ENCODE data around the gene EPAS1.

EPAS1 gene

DNA sequence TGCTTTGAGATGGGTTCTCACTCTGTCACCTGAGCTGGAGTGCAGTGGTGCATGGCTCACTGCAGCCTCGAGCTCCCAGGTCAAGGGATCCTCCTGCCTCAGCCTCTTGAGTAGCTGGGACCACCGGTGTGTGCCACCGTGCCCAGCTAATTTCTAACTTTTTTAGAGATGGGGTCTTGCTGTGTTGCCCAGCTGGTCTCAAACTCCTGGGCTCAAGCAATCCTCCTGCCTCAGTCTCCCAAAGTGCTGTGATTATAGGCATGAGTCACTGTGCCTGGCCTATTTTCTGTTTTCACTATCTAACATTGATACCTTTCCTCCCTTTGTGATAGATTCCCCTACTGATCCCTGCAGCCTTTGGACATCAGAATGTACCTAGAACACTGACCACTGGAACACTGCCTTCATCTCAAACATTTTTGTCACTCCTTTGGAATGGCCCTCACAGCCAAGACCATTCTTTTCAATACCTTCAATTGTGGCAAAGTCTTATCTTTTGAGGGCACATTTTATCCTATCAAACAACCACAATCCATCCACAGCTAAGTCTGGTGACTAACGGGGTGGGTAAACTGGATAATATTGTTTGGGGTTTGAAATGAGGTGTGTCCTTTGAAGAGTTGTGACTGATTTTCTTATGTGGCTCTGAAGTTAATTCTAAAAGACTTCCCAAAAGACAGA, 43.7 kb downstream of the EPAS1 start:
- no peak for DNase-seq

GRCh38 chr2:46342566-46343315, 45.5 kb downstream of the EPAS1 start:
- DNase-seq = no peak

GRCh38 chr2:46344706-46345105, 47.5 kb downstream of the EPAS1 start:
- no peak for DNase-seq

GRCh38 chr2:46345775-46346174, 48.6 kb downstream of the EPAS1 start:
- DNase-seq = no peak

DNA sequence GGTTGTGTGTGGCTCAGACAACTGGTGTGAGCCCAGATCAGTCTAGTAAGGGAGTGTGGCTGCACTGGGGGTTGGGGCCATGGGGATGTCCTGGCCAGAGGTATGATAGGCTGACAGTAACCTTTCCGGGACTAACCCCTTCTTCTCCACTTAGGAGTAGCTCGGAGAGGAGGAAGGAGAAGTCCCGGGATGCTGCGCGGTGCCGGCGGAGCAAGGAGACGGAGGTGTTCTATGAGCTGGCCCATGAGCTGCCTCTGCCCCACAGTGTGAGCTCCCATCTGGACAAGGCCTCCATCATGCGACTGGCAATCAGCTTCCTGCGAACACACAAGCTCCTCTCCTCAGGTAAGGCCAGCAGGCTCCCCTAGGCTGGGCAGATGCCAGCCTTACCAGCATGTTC, 49.5 kb downstream of the EPAS1 start:
- DNase-seq = no peak

DNA sequence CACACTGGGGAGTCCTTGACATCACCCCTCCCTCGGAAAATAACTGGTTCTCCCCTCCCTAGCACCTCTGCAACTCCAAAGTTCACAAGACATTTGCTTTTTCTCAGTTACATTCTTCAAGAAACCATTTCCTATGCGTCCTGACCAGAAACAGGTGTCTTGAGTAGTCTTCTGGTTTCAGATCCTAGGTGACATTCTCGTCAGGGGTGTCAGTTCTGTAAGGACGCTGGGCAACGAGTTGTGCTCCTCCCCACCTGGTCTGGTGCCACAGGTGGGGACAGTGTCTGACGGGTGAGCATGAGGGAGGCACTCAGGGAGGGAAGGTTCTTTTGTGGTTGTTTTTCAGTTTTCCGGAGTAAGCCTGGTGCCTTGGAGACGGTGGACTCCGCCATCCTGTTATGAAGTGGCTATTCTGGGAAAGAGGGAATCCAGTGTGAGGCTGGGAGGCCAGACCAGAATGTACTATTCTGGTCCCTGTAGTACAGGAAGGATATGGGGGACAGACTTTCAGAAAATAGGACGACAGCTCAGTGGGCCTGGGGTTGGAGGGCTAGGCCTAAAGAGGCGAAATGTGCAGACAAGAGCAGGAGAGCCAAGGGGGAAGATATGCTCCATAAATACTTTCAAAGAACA, 50.6 kb downstream of the EPAS1 start:
- no peak for DNase-seq

DNA sequence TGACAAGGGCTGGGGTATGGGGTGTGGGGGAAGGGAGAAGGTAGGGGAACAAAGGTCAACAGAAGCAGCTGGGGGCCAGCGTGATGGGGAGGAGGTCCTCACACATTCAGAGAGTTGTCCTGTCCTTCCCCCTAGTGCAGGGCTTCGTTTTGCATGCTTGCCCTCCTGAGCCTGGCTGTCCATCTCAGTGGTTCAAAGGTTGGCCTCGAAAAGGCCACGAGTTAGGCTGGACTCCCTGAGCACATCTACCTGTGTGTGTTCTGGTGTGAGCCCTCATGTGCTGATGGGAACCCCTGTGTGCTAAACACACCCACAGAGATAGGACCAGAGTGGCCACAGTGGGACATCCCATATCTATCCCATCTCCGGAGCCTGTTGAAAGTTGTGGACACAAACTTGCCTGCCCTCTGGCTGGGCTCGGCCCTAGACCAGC, 51.9 kb downstream of the EPAS1 start:
- no peak for DNase-seq

DNA sequence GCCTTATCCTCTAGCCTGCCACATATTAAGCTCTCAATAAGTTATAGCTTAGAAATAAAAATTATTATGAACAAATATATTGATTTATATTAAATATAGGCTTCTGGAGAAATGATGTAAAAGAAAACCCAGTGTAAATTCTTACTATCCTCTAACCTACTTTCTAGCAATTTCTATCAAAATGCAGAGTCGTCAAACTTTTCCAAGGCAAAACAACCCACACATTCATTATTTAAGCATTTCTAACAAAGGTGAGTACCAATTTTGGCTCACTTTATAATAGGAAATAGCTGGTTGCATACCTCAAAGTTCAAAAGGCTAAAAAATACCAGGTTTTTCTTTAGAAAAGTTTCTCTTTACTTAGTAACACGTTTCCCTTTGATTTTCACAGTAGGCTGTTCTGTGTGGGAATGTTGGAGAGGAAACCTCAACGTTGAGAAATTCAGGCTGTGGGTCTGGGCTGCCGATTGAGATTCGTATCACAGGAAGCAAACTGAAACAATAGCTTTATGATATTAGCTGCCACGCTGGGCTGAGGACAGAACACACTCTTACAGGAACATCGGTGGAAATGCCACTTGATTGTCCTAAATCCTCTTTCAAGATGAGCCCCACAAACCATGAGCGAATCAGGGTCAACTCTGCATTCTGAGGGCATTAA, 53.0 kb downstream of the EPAS1 start:
- DNase-seq = no peak

DNA sequence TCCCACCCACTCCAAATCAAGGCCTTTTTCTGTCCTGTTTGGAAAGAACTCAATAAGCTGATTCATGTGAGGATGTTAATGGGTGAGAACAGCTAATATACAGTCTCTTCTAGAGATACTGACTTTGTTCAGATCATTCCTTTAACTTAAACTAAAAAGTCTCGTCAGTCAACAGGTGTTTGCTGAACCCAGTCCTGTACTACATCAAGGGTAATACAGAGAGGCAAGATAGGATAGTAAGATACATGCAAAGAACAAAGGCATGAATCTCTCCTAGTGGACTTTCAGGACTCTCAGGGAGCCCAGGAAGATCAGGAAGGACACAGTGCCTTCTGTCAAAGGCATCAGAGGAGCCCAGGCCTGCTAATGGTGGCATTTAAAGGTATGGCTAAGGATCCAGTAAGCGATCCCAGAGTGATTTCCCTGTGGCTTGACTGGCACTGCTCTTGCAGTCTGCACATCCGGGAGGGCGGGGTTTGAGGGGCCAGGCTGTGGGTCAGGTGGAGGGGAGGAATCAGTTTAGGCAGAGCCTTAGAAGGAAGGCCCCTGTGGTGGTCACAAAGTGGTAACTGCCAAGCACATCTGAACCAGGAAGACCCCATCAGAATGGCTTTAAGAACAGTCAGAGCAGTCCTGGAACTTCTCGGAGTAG, 54.0 kb downstream of the EPAS1 start:
- no peak for DNase-seq

- no peak for DNase-seq
Measured at GRCh38 chr2:46351750-46352138, 54.5 kb downstream of the EPAS1 start.

DNA sequence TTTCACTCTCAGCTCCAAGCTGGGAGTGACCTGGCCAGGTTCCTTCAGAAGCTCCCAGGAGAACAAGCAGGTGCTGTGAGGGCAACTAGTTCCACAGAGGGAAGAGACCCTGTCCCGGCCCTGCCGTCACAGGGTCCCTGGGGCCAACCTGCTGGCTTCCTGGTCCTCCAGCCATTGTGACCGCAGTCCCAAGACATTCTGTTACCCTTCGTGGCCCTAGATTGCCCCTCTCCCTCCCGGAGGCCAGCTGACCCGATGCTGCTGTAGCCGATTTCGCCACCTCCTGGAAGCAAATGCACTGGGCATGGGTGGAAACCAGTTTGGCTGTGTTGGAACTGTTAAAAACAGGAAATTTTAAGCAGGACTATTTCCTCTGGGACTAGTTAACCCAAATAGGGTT, 55.4 kb downstream of the EPAS1 start:
- DNase-seq = no peak

DNA sequence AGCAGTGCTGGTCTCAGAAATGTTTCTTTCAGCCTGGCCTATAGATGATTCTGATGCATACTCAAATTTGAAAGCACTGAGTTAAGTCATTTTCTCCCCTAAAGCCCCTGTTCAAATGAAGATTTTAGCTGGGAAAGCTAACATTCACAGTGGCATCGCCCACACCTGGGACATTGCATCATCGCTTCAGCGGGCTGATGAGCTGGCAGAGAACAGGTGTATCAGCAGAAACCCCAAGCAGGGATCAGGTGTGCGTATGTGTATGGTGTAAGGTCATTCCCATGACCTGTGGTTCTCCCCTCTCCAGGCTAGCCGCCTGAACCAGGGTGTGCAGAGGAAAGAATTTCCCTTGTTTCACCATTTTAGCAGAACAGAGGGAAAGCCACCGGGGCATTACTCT, 56.3 kb downstream of the EPAS1 start:
- DNase-seq = no peak

DNA sequence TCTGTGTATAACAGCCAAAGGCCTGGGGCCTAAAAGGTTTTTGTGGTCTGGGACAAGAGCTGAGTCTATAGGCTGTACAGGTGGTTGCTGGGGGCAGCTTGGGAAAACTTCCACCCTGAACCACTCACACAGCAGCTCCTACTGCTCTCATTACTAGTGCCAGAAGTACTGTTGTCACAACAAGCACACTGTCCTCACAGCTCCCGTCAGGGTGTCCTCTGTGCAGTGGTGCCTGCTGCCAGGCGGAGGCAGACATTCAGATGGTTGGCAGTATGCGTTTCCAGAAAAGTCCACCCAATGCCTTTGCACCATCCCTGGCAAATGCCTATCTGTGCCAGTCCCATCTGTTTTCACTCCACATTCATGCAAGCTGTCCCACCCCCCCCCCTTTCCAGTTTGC, 58.5 kb downstream of the EPAS1 start:
- DNase-seq = no peak

DNA sequence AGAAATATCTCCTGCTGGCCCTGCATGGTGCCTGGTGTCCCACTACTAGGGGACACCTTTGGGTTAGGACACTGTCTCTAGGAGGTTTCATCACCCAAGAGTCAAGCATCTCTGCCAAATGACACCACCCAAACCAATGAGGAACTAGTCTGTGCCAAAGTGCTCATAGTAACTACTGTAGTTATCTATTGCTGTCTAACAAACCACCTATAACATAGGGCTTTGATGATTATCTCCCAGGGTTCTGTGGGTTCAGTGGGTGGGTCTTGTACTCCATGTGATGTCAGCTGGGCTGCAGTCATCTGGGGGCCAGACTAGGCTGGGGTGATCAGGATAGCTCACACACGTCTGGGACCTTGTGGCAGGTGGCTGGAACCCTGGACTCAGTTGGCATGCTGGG, 59.8 kb downstream of the EPAS1 start:
- DNase-seq = no peak

- no peak for DNase-seq
Measured at GRCh38 chr2:46358713-46359112, 61.5 kb downstream of the EPAS1 start.

GRCh38 chr2:46360303-46360702, 63.1 kb downstream of the EPAS1 start:
- DNase-seq = no peak

DNA sequence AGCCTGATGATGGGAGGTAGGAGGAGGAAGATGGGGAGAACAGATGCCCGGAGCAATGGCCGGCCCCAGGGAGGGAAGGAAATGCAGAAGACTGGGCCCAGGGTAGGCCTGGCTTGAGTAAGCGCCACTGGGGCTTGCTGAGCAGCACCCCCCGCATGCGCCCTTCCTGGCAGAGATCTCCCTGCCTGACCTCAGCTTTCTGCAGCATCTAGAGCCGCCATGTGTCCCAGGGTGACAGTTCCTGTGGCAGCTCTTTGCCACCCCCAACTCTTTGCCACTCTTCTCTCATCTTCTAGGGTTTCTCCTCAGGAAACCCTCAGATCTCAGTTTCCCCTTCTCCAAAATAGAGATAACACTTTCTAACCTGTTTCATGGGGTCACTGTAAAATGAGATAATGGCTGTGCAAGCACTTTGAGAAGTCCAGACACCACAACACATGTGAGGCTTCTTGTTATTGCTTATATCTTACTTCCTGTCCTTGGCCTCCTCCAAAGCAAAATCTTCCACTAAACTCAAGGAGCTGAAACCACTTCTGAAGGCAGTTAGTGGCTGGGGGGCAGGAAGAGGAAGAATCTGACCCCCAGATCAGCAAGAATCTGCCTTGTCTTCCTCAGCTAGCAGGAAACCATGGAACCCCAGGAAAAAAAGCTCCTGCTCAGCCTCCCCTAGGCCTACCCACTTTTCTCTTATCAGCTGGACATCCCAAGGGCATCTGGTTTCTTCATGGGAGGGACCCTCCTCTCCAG, 64.9 kb downstream of the EPAS1 start:
- no peak for DNase-seq

DNA sequence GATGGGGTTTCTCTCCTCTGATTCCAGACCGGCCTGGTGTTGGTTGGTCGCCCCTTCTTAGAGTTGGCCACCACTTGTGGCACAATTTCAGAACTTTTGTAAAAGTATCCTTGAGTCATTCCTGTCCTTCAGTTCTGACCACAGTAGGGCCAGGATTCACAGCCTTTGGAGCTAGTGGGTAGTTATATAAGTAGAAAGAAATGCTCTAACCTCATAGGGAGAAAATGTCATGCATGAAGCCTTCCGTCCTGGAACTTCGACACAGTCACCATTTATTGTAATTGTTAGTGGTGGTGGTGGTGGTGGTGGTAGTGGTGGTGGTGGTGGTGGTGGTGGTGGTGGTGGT, 65.4 kb downstream of the EPAS1 start:
- no peak for DNase-seq

GRCh38 chr2:46363535-46364170, 66.4 kb downstream of the EPAS1 start:
- DNase-seq = no peak

DNA sequence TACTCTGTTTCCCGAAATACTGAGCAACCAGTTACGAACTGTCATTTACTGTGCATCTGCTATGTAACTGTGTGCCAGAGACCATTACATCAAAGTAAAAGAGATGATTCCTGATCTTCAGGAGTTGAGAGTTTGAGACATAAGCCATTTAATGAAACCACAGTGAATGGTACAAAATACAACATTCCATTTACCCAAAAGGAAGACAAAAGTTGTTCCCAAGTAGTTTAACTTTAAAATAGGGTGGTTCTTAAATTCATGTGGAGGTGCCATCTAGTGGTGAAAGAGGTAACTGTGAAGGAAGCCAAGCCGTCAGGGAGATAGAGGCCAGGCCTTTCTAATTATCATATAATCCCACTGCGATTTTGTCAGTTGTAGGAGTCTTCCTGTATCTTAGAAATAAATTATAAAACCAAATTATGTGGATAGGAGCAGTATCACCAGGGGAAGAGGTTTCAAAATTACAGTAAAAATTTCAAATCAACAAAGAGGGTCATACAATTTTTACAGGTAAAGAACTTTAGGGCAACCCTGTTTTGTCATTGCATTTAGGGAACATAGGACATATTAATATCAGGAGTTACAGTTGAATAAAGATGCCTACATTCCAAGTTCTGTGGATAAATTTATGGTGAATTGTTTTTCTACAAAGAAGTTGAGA, 67.7 kb downstream of the EPAS1 start:
- DNase-seq = peak in 1 of 2 experiments; percentile 31

DNA sequence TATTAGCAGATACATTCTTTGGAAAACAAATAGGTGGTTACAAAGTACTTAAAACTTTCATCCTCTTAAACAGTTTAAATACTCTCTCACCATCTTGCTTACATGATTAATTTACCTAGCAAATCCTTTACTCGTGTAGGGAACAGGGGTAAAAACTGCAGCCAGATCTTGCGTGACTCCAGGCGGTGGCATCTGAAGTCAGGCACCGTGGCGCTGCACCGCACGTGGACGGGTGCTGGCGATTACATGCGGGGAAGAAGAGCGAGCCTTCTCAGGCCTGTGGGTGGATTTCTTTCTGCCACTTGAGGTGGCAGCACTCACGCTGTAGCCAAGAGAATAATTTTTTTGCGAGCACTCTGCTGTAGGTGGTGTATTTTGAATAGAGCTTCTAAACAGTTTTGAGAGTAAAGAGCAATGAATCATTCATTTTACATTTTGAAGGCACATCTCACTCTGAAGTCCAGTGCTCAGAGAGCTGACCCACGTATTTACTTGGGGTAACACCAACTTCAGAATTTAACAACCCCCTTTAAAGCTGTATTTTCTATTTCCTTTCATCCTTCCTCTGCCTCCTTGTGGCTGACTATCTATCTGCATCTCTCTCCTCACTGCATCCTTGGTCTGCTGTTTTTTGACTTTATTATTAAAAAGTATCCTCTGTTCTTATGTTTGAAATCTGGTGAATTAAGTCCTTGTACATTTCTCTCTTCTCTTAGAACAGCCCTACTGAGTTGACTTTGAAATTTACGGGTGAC, 68.9 kb downstream of the EPAS1 start:
- DNase-seq = no peak

All from NCI-H187 (cell line).